GM19438 (cell line): ENCODE results near the gene GALNT10.

ENCODE experiments used
- ATAC-seq: cut with Tn5 transposase; IDR thresholded peaks from one replicate; pipeline ENCODE4 v1.9.1; 2021; ENCODE audit warnings: low read depth; ENCODE audit not compliant: unreplicated experiment

GALNT10 gene

DNA sequence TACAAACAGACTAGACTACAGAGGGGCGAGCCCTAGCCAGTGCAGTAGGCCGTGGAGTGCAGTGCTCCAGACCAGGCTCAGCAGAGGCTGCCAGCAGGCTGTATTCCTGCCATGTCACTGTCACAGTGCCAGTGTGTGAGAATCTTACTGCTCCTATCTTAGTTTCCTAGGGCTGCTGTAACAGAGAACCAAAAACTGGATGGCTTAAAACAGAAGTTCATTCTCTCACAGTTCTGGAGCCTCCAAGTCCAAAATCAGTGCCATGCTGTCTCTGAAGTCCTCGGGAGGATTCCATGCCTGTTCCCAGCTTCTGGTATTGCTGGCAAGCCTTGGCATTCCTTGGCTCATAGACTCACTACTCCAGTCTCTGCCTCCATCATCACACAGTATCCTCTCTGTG, 180.3 kb downstream of the GALNT10 start:
- no peak for ATAC-seq

DNA sequence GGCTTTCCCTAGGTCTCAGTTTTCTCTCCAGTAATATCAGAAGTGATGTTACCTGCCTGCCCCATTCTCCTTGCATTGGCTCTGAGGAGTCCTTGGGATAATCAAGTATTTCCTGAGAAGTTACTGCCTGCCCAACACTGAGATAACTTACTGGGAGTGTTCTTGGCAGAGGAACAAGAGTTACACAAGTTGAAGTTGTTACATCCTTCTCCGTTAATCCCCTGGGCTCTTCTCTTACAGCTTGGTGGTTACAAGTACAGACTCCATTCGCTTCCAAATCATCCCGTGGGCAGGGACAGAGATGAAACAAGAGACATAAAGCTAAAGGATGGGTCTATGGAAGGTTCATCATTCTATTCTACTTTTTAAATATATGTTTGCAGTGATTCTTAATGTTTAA, 181.2 kb downstream of the GALNT10 start:
- ATAC-seq, result no peak

DNA sequence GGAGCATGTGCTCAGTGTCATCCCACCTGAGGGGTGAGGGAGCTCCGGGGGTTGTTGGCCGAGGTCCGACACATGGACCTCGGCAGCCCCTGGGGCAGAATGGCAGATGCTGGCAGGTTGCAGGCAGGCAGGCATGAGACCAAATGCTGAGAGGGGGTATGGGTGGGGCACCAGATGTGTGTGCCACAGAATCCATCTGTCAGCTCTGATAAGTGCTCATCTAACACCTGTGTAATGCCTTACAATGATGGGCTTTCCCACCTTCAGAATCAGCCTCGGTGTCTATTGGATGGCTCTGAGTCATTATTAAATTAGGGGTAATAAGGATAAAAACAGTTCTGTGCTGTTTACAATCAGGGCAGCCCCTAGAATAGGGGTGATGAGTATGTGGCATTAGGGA, 182.1 kb downstream of the GALNT10 start:
- no peak for ATAC-seq

GRCh38 chr5:154373326-154373725, 182.8 kb downstream of the GALNT10 start:
- no peak for ATAC-seq

DNA sequence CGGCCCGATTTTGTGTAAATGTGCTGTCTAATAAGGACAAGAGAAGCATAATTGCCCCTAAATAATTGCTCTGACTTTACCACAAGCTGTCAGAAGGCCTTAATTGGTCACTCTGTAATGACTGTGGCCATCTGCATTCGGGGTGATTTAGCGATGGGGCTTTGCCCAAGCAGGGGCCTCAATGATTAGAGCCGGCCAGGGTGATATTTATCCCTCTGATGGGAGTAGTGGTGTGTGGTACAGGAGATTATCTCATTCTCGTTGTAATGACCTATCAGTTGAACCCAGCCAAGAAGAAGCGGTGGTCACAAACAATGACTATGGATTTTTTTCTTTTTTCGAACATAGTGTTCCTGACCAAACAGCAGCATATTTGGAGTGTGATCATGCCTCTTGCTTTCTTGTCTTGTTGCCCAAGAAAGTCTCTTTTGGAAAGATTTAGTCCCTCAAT, 183.2 kb downstream of the GALNT10 start:
- ATAC-seq, result no peak

DNA sequence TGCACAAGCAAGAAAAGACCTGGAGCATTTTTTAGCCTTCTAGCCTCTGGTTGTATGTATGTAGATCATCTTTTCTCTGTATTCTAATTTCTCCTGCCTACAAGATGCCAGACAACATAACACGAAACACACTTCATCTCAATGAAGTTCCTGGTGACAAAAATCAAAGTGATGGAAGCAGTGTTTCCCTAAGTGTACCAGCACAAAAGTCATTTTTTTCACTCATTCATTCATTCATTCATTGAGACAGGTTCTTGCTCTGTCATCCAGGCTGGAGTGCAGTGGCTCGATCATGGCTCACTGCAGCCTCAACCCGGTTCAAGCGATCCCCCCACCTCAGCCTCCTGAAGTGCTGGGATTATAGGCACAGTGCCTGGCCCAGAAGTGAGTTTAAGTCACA, 183.7 kb downstream of the GALNT10 start:
- no peak for ATAC-seq

GRCh38 chr5:154375329-154376008, 184.9 kb downstream of the GALNT10 start:
- no peak for ATAC-seq

GRCh38 chr5:154376481-154376880, 185.9 kb downstream of the GALNT10 start:
- ATAC-seq, result no peak

GRCh38 chr5:154377754-154378533, 187.4 kb downstream of the GALNT10 start:
- ATAC-seq, result no peak

DNA sequence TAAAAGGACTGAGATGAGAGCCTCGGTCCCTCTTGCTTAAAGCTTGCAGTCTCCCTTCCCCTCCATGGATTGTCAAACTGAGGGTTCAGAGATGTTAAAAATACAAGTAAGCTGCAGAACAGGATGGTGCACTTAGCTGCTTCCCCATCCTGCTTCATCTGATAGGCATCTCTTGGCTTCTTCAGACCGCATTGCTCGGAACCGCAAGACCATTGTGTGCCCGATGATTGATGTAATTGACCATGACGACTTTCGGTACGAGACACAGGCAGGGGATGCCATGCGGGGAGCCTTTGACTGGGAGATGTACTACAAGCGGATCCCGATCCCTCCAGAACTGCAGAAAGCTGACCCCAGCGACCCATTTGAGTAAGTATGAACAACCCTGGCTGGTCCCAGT, 189.7 kb downstream of the GALNT10 start:
- no peak for ATAC-seq

DNA sequence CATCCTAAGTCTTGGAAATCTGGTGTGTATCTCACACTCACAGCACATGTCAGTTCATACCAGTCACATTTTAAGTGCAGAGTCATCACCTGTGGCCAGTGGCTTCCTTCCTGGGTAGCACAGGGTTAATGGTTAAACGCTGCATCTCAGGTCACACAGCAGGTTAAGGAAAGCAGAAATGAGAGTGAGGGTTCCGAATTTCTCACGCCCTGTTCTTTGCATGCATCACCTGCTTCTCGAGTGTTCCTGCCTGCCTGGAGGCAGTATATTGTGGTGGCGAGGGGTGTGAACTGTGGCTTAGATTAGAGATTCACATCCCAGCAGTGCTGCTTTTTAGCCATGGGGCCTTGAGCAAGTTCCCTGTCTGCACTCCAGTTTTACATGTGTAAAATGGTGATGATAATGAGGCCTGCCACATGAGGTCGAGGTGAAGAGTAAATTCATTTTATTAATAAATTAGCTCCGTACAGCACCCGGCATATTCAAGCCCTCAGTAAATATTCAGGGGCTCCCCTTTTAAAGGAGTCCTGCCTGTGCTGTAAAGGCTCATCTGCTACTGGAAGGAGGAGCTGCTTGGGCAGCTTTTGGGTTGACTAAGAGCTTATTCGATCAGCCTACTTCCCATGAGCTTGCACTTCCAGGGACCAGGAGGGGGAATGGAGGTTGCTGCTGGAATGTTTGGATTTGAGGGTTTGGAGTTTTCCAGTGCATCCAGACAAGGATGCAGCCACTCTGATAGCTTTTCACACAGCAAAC, 194.1 kb downstream of the GALNT10 start:
- ATAC-seq, result peak; percentile 99

- ATAC-seq, result no peak
These were observed 194.6 kb downstream of the GALNT10 start for GRCh38 chr5:154385236-154385512.

DNA sequence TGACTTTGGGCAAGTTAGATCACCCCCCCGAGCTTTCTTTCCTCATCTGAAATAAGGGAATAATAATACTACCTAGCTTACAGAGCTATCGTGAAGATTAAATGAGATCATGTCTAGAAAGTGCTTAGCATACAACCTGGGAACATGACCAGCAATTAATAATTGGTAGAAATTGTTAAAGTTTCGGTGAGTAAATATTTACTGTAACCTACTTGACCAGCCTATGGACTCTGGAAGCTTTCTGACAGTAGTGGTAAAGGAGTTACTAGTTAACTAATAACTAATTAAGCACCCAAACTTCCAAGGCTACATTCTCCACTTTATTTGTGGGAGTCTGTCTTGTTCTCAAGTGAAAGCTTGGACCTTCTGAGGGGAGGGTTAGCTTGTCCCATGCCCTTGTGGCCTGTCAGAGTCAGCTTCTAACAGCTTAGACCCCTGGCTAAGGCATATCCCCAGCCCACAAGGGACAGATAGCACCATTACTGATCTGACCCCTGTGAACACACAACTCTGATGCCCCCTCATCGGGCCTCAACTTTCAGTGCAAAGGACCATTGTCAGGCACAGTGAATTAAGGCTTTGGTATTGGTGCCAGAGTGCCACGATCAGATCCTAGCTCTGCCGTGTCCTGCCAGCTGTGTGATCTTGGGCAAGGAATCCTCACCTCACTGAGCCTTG, 196.6 kb downstream of the GALNT10 start:
- ATAC-seq, result no peak

DNA sequence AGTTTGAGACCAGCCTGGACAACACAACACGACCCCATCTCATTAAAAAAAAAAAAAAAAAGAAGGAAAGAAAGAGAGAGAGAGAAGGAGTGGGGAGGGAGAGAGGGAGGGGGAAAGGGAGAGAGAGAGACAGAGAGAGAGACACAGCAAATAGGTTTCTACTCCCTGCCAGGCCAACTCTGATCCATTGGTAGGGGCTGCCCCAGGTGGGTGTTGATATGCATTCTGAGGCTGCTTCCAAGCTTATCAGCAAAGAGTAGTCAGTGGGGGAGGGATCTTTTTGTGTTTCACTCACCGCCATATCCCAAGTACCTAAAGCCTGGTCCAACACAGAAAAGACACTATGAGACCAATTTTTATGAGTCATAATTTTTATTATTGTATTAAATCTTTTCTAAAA, 198.3 kb downstream of the GALNT10 start:
- ATAC-seq, result no peak

- no peak for ATAC-seq
These were observed 199.6 kb downstream of the GALNT10 start for GRCh38 chr5:154390096-154390495.

DNA sequence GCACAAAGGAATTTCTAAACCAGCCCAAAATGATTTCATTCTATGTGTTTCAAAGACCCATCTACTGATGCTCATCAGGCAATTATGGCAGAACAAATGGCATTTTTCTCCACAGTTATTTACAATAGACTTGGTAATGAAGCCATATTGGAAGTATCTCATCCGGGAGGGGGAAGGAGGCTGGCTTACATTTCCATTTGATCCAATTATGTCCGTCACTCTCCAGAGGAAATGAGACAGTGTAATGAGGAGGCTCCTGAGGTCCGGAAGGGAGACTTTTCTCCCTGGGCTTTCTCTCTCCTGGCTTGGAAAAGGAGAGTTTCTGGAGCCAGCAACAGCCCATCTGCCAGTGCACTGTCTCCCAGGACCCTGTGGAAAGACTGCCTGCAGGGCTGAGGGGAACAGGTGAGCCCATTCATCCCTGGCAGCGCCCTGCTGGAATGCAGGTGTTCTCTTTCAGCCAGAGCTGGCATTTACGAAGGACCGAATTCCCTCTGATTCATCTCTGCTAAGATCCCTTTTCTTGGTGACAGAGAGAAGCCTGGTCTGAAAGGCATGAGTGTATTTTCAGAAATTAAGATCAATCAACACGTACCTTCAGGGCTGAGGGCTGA, 200.3 kb downstream of the GALNT10 start:
- ATAC-seq, result no peak

- no peak for ATAC-seq
These were observed 201.3 kb downstream of the GALNT10 start for GRCh38 chr5:154391788-154392187.

DNA sequence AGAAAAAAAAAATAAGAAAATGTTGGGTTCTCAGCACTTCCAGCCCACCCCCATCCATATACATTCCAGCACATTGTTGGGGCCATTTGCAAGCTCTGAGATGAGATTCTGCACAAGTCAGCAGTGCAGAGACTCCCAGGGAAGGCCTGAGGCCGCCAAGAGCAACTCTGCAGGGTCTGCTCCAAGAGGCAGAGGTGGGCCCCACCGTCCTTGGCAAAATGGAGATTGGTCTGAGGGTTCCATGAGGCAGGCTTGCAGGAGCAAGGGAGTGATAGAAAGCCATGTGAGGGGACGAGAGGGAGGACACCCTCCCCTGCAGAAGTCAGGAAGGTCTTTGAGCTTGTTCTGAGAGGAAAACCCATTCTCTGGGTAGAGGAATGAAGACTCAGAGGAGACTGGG, 203.3 kb downstream of the GALNT10 start:
- ATAC-seq, result no peak

DNA sequence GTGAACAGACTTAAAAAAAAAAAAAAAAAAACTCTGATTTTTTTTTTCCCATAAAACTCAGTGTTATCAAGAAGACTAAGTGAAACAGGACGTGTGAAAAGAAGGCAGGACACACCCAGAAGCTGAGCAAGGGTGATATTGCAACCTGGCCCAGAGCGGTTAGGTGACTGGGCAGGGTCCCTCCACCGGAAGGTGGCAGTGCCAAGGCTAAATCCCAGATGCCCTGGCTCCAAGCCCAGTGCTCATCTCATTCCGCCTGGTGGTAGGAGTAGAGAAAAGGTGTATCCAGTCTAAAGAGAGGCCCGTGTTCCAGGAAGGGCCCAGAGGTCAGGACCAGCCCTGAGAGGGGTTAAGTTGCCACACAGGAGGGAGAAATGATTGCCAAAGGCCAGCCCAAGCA, 203.8 kb downstream of the GALNT10 start:
- no peak for ATAC-seq

- ATAC-seq, result peak; percentile 68
These were observed 205.0 kb downstream of the GALNT10 start for GRCh38 chr5:154395407-154396106.
